Activated CD4-positive, alpha-beta memory T cell treated with anti-CD3 and anti-CD28 coated beads, Interleukin-2, amount 10 ng/mL, durations not matched to agents 7 days and 5 days (primary cell): ENCODE measurements around the gene VNN1. TPM values are rescaled to one million over a fixed set of nuclear protein-coding genes. Genes with fewer than 3 reads are reported as not detected.
A peak's percentile ranks its signal among the peaks of the same experiment; 100 is the strongest.
"Not testable (repeated sequence)": the region's sequence is repeated elsewhere in the genome, so short reads cannot be mapped to it uniquely, and the experiment has no call there.

Experiments used
- CTCF ChIA-PET: fragments of 350-600 bp; sonication (Branson Sonifier 250); formaldehyde crosslinking; loops from one replicate; lab custom pipeline; 2021; ENCODE audit warnings: antibody characterized with exemption, inconsistent platforms; lab: Charles Lee
- POLR2A ChIA-PET: fragments of 350-600 bp; sonication (Branson Sonifier 250); formaldehyde crosslinking; loops from one replicate; lab custom pipeline; 2021; ENCODE audit warnings: antibody characterized with exemption; lab: Charles Lee
- DNase-seq: peaks from one replicate; pipeline ENCODE4 v3.0.0-alpha.2; 2020
- H3K27ac Mint-ChIP-seq: one replicate; pipeline ENCODE4 v1.8.0; 2021; ENCODE audit warnings: mild to moderate bottlenecking, mixed read lengths
- H3K27me3 Mint-ChIP-seq: one replicate; pipeline ENCODE4 v1.8.0; 2021; ENCODE audit warnings: mixed read lengths
- H3K36me3 Mint-ChIP-seq: one replicate; pipeline ENCODE4 v1.8.0; 2021; ENCODE audit warnings: low read depth, mixed read lengths
- H3K4me1 Mint-ChIP-seq: one replicate; pipeline ENCODE4 v1.8.0; 2021; ENCODE audit warnings: mixed read lengths
- H3K4me3 Mint-ChIP-seq: one replicate; pipeline ENCODE4 v1.8.0; 2021; ENCODE audit warnings: mild to moderate bottlenecking, mixed read lengths
- H3K9me3 Mint-ChIP-seq: one replicate; pipeline ENCODE4 v1.8.0; 2021; ENCODE audit warnings: mixed read lengths
- total RNA-seq, 2 experiments: library from RNA; stranded (reverse); gene quantifications; one replicate each; pipeline ENCODE4 v1.2.3, GENCODE V29; 2021

VNN1 gene
- total RNA-seq, 2 experiments from 2014 or later = not detected

- no peaks in the 10 kb centered on the region for H3K9me3 Mint-ChIP-seq
- POLR2A ChIA-PET = no interaction called here
- peaks cover 7% of the 10 kb centered on the region for H3K4me1 Mint-ChIP-seq
- no peaks in the 10 kb centered on the region for H3K36me3 Mint-ChIP-seq
- CTCF ChIA-PET = no interaction called here
- no peak overlapping the region for H3K4me3 Mint-ChIP-seq
- H3K27me3 Mint-ChIP-seq = peaks cover 31% of the 10 kb centered on the region
- no peak overlapping the region for H3K27ac Mint-ChIP-seq
- DNase-seq = no peak
Measured at GRCh38 chr6:132651062-132651461, 62.8 kb downstream of the VNN1 start.

GRCh38 chr6:132650429-132650828 lies 63.4 kb downstream of the VNN1 start:
- Mint-ChIP-seq H3K27me3 (peaks cover 31% of the 10 kb centered on the region), H3K4me3 (no peak overlapping the region), H3K27ac (no peak overlapping the region), H3K4me1 (peaks cover 7% of the 10 kb centered on the region), H3K9me3 (no peaks in the 10 kb centered on the region), H3K36me3 (no peaks in the 10 kb centered on the region)
- POLR2A ChIA-PET = no interaction called here
- CTCF ChIA-PET = no interaction called here
- DNase-seq = no peak

- ChIA-PET POLR2A (interaction anchor here (0.9 kb wide), 1 partner anchor 165 kb away, joined by 3 read pairs; the partner anchor contains the start of gene RPS12), CTCF (interaction anchor here (1.2 to 1.3 kb wide), 2 partner anchors 150 to 369 kb away, joined by 3 read pairs; partner anchors contain the start of gene SLC18B1)
- Mint-ChIP-seq H3K4me3 (no peak overlapping the region), H3K4me1 (peaks cover 7% of the 10 kb centered on the region), H3K36me3 (no peaks in the 10 kb centered on the region), H3K27ac (no peak overlapping the region), H3K27me3 (peaks cover 27% of the 10 kb centered on the region), H3K9me3 (no peaks in the 10 kb centered on the region)
- no peak for DNase-seq
Measured at GRCh38 chr6:132648828-132649227, 65.0 kb downstream of the VNN1 start.

GRCh38 chr6:132648356-132648755 lies 65.5 kb downstream of the VNN1 start:
- CTCF ChIA-PET = interaction anchor here (1.2 to 1.3 kb wide), 2 partner anchors 150 to 368 kb away, joined by 3 read pairs; partner anchors contain the start of gene SLC18B1
- Mint-ChIP-seq H3K4me1 (peaks cover 7% of the 10 kb centered on the region), H3K27me3 (peaks cover 25% of the 10 kb centered on the region), H3K9me3 (no peaks in the 10 kb centered on the region), H3K4me3 (no peak overlapping the region), H3K36me3 (no peaks in the 10 kb centered on the region), H3K27ac (no peak overlapping the region)
- peak; percentile 45 for DNase-seq
- POLR2A ChIA-PET = interaction anchor here (0.9 kb wide), 1 partner anchor 166 kb away, joined by 3 read pairs; the partner anchor contains the start of gene RPS12

- Mint-ChIP-seq H3K27ac (no peak overlapping the region), H3K4me1 (peaks cover 6% of the 10 kb centered on the region), H3K4me3 (no peak overlapping the region), H3K27me3 (peaks cover 42% of the 10 kb centered on the region), H3K36me3 (no peaks in the 10 kb centered on the region), H3K9me3 (no peaks in the 10 kb centered on the region)
- DNase-seq = no peak
- ChIA-PET POLR2A (no interaction called here), CTCF (no interaction called here)
Measured at GRCh38 chr6:132643547-132643946, 70.3 kb downstream of the VNN1 start.

GRCh38 chr6:132637135-132637534 lies 76.7 kb downstream of the VNN1 start:
- H3K4me3 Mint-ChIP-seq, H3K9me3 Mint-ChIP-seq, POLR2A ChIA-PET, H3K4me1 Mint-ChIP-seq, H3K27ac Mint-ChIP-seq, DNase-seq, H3K36me3 Mint-ChIP-seq, CTCF ChIA-PET: not testable (repeated sequence)
- H3K27me3 Mint-ChIP-seq = peaks cover 48% of the 10 kb centered on the region

- H3K27ac Mint-ChIP-seq, DNase-seq, H3K9me3 Mint-ChIP-seq, H3K36me3 Mint-ChIP-seq, POLR2A ChIA-PET, H3K4me3 Mint-ChIP-seq, H3K4me1 Mint-ChIP-seq, CTCF ChIA-PET: not testable (repeated sequence)
- H3K27me3 Mint-ChIP-seq = peaks cover 46% of the 10 kb centered on the region
Measured at GRCh38 chr6:132635906-132636305, 77.9 kb downstream of the VNN1 start.

GRCh38 chr6:132635288-132635687 lies 78.6 kb downstream of the VNN1 start:
- H3K4me3 Mint-ChIP-seq, CTCF ChIA-PET, H3K27ac Mint-ChIP-seq, H3K36me3 Mint-ChIP-seq, H3K4me1 Mint-ChIP-seq, POLR2A ChIA-PET, DNase-seq, H3K9me3 Mint-ChIP-seq: not testable (repeated sequence)
- peaks cover 44% of the 10 kb centered on the region for H3K27me3 Mint-ChIP-seq

GRCh38 chr6:132634796-132635195 lies 79.1 kb downstream of the VNN1 start:
- Mint-ChIP-seq H3K27ac (no peak overlapping the region), H3K4me1 (no peaks in the 10 kb centered on the region), H3K27me3 (peaks cover 40% of the 10 kb centered on the region), H3K9me3 (no peaks in the 10 kb centered on the region), H3K36me3 (no peaks in the 10 kb centered on the region), H3K4me3 (no peak overlapping the region)
- ChIA-PET POLR2A (no interaction called here), CTCF (no interaction called here)
- DNase-seq = no peak

- Mint-ChIP-seq H3K4me1 (no peaks in the 10 kb centered on the region), H3K27me3 (peaks cover 36% of the 10 kb centered on the region), H3K27ac (no peak overlapping the region), H3K9me3 (no peaks in the 10 kb centered on the region), H3K4me3 (no peak overlapping the region), H3K36me3 (no peaks in the 10 kb centered on the region)
- CTCF ChIA-PET = no interaction called here
- no peak for DNase-seq
- POLR2A ChIA-PET = no interaction called here
Measured at GRCh38 chr6:132633362-132633761, 80.5 kb downstream of the VNN1 start.

Other genes starting within 250 kb of the VNN1 start
- 10 to 100 TPM; 19.9 to 20.2 TPM for gene STX7, start 200.9 kb downstream of the VNN1 start, total RNA-seq
- gene TAAR9, start 175.8 kb downstream of the VNN1 start, total RNA-seq = not detected
- gene TAAR8, start 161.4 kb downstream of the VNN1 start, total RNA-seq = not detected
- not detected for gene TAAR6, start 143.7 kb downstream of the VNN1 start, total RNA-seq
- gene TAAR5, start 124.3 kb downstream of the VNN1 start, total RNA-seq = not detected
- not detected for gene TAAR2, start 89.8 kb downstream of the VNN1 start, total RNA-seq
- not detected for gene TAAR1, start 54.9 kb downstream of the VNN1 start, total RNA-seq
- 1 to 10 TPM; 5.3 to 6.1 TPM for gene VNN2, start 43.8 kb upstream of the VNN1 start, total RNA-seq
- 1 to 10 TPM; 7.2 to 7.7 TPM for gene SLC18B1, start 84.6 kb upstream of the VNN1 start, total RNA-seq
- gene RPS12, start 100.5 kb upstream of the VNN1 start, total RNA-seq = 1,000 to 10,000 TPM; 1,199 to 1,203 TPM